HG02763 (cell line): ENCODE measurements around the gene LRRC26.

Experiments
- ATAC-seq: cut with Tn5 transposase; IDR thresholded peaks from one replicate; pipeline ENCODE4 v1.9.1; 2021; ENCODE audit warnings: mild to moderate bottlenecking, moderate library complexity; ENCODE audit not compliant: unreplicated experiment

The LRRC26 gene

DNA sequence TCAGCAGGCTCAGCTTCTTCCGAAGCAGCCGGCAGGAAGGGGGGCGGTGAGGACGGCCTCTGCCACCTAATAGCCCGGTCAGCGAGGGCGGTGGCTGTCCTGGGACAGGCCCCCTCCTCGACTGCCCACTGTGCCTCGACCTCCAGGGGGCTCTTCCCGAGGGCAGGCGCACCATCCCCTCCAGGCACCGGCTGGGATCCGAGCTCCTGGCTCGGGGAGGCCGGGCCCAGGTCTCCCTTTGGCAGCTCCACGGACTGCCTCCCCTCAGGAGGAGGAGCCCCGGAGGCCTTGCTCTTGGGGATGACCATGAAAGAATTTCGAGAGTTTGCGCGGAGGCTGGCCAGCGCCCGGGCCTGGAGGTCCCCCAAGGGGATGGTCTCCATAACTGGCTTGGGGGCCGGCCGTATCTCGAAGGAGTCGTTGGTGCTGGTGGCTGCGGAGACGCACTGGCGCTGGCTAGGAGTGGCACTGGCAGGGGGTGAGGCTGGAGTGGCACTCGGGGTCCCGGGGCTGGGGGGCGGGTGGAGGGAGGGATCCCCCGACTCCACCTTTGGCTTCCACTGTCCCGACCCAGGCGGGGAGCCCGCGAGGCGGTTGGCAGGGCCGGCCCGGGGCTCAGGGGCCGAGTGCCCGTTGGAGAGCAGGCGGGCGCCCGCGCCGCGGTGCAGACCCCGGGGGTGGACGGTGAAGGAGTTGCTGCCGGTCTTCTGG lies 29.7 kb upstream of the LRRC26 start:
- ATAC-seq = no peak

GRCh38 chr9:137198902-137199283 lies 29.0 kb upstream of the LRRC26 start:
- ATAC-seq = no peak

GRCh38 chr9:137198051-137198901 lies 28.4 kb upstream of the LRRC26 start:
- no peak for ATAC-seq

DNA sequence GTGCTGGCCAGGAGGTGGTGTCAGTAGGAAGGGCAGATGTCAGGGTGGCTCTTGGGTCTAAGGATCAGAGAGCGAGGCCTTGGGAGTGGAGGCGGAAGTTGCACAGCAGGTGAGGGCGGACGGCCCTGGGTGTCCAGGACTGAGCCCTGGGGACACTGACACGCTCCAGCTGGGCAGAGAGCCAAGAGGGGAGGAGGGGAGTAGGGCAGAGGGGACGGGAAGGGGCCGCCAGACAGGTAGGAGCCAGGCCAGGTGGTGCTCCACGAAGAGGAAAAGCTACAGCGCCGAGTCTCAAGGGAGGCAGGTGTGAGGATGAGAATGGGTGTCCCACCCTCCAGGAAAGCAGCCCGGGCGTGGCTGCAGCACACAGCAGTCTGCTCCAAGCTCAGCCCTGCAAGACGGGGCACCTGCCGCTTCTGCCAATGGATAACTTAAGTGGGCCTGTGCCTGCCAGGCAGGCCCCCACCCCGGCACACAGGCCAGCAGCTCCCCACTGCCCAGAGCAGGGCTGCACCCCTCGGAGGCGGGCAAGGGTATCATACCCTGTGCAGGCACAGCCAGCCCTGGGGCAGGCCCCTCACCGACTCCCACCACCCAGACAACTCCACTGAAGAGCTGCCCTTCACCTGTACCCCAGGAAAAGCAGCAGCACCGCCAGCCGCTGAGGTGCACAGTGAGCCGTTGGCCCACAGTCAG lies 25.8 kb upstream of the LRRC26 start:
- ATAC-seq = no peak

- ATAC-seq = no peak
Observed at GRCh38 chr9:137194909-137195308, 25.1 kb upstream of the LRRC26 start.

DNA sequence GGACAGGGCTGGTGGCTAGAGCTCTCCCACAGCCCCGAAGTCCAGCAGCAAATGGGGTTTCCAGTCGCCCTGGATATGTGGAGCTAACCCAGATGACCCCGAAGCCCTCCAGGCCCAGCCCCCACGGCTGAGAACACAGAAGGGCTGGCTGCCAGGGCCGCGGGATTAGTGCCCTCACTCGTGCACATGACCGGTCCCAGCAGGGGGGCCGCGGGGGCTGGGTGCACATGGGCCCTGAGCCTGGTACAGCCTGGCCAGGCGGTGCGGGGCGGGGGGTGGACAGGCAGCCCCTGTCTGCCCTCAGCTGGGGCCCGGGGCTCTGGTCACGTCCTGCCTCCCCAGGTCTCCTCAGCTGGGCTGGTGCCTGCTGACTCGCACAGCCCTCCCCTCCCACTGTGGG lies 24.5 kb upstream of the LRRC26 start:
- ATAC-seq = no peak

- no peak for ATAC-seq
Observed at GRCh38 chr9:137193771-137194170, 23.9 kb upstream of the LRRC26 start.

DNA sequence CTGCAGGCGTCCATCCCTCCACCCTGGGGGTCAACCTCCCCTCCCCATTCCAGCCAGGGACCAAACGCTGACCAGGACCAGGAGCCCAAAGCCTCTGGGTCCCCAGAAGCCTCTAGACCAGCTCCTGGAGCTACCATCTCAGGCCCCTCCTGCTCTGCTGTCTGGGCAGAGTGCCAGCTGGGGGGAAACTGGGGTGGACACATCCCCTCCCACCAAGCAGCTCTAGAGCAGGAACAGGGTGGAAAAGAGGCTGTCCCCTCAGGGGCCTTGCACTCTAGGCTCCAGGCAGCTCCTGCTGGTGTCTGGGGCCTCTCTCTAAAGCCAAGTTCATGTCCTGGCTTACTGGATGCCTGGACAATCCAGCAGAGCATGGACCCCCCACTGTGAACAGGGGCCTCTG lies 23.0 kb upstream of the LRRC26 start:
- no peak for ATAC-seq

GRCh38 chr9:137192448-137192780 lies 22.6 kb upstream of the LRRC26 start:
- ATAC-seq = no peak

DNA sequence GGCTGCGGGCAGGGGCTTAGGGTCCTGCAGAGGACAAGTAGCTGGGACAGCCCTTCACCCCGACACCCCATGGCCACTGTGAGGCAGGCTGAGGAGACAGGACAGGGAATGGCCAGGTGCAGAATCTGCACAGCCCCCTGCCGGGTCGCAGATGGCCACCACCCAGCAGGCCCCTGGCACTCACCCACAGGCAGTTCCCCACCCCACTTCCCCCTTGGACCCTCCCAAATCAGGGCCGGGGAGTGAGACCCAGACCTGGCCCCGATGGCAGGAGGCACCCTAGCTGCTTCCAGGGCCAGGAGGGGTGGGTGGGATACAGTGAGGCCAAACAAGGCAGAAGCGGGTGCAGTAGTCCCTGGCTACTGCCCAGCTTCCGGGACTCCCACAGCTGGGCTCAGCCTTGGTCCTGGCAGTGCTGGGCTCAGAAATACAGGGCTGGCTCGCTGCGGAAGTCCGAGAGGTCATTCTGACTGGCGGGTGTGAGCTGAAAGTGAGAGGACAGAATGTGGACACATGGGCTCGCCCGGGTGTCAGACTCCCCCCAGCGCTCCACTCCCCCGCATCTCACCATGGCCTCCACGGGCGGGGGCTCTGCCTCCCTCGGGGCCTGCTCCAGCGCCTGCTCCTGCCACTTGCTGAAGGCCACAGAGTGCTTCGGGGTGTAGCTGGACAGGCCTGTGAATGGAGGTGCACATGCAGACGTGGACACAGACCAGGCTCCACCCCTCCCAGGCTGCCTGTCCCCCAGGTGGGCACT lies 22.0 kb upstream of the LRRC26 start:
- ATAC-seq = no peak

DNA sequence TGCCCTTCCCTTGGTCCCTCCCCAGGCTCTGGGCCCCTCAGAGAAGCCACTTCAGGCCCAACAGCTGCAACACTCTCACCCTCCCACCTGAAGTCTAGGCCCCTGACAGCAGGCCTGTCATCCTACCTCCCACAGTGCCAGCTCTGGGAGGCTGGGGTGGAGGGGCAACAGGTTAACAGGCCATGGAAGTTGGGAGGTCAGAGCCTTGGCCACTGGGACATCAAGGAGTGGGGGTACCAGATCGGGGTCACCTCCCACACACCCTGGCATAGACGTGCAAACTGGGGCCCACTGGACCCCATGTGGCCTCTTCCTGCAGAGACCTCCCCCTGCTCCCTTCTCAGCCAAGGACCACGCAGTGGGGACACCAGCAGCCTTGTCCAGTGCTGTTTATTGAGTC lies 21.4 kb upstream of the LRRC26 start:
- no peak for ATAC-seq

DNA sequence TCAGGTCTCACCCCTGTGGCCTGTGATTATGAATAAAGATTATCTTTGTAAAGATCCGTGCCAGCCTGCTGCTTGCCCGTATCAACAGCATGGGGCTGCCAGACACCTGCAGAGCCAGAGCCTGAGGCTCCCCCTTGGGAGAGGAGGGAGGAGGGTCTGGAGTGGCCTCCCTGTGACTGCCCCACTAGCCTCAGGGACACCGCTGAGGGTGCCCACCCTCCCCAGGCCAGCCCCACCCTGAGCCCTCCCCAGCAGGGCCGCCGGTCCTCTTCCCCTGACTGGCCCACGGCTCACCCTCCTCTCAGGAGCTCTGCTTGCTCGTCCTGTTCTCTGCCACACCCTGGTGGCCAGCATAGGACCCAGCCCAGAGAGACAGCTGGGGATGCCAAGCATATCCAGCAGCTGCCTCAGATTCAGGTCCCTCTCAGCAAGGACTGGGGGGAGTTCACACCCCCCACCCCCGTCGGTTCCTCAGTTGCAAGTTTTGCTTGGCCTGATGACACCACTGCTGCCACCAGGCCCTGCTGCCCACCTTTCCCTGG lies 20.5 kb upstream of the LRRC26 start:
- no peak for ATAC-seq

DNA sequence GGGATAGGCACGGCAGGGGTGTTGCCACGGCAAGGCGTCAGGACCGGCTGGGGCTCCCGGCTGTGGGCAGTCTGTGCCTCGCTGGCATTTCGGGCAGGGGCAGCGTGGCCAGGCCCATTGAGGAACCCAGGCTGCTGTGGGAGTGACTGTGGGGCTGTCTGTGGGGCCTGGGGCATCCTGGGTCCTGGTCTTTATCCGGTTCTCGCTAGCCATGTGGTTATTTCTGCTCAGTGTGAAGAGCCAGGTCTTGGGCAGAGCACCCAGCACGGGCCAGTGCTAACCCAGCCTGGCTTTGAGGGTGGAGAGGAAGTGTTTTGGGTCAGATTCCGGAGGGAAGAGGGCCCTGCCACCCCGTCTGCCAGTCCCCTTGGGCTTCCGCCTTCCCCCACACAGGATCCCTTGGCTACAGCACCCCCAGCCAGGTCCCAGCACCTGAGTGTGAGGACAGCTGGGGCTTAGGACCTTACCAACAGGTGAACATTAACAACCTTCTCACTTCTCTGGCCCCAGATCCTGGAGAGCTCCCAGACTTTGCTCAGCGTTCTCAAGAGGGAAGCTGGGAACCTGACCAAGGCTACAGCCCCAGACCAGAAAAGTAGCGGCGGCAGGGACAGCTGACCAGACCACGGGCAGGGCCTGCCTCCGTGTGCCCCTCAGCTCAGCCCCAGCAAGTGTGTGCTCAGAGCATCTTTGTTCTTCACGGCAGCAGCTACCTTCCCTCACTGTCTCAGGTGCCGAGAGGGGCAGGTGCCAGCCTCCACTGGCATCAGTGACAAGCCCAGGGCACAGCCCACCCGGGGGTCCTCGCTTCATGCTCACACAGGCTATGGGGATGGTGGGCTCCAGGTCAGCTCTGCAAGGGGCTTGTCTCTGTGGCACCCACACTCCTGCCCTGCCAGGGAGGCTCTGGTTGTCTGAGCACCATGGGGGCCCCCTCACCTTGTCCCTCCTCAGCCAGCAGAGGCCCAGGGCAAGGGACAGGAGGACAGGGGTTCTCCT lies 19.7 kb upstream of the LRRC26 start:
- ATAC-seq = no peak

DNA sequence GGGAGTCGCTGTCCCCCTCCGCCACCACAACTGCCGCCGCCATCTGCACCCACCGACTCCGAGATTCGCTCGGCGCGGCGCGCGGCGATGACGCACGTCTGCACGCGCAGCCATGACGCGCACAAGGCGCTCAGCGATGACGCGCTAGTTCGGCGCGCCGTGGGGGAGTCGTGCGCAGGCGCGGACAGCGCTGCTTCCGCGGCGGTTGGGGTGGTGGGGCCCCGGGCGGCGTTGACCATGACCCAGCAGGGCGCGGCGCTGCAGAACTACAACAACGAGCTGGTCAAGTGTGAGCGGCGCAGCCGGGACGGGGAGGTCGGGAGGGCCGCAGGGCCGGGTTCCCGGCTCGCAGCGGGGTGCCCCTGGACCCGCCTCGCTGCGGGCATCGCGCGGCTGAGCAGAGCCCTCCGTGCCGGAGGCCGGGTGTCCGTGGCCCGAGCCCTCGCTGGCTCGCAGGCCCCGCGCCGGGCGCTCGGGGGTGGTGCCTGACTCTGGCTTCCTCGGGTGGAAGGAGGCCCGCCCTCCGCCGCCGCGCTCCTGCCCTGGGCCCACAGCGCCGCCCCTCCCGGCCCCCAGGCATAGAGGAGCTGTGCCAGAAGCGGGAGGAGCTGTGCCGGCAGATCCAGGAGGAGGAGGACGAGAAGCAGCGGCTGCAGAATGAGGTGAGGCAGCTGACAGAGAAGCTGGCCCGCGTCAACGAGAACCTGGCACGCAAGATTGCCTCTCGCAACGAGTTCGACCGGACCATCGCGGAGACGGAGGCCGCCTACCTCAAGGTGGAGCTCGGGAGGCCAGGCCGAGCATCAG lies 18.8 kb upstream of the LRRC26 start, which contains the start of the genes ANAPC2 and SSNA1:
Gene ANAPC2, minus strand, starts transcription at position 71 of the 807 bp plus-strand sequence. Its CDS starts 28 bp downstream, at position 43.
Gene SSNA1, plus strand, starts transcription at position 187 of the 807 bp plus-strand sequence. Its CDS starts 51 bp downstream, at position 238.
- peak; percentile 82 for ATAC-seq

GRCh38 chr9:137188086-137188489 lies 18.2 kb upstream of the LRRC26 start:
- no peak for ATAC-seq

DNA sequence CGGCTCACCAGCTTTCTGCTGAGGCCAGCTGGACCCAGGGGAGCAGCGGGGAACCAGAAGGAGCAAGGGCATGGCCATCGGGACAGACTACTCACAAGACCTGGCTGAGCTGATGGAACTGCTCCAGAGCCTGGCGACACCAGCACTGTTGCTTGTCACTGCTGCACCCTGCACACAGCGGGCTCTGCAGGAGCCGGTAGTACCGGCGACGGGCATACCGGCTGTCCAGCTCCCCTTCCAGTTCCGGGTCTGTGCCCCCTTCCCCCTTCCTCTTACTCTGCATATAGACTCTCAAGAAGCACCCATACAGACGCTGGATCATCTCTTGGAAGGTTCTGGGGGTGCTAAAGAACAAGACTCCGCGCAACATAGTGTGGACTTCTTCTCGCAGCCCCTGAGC lies 17.5 kb upstream of the LRRC26 start:
- ATAC-seq = no peak

- ATAC-seq = no peak
Observed at GRCh38 chr9:137186385-137186784, 16.5 kb upstream of the LRRC26 start.

DNA sequence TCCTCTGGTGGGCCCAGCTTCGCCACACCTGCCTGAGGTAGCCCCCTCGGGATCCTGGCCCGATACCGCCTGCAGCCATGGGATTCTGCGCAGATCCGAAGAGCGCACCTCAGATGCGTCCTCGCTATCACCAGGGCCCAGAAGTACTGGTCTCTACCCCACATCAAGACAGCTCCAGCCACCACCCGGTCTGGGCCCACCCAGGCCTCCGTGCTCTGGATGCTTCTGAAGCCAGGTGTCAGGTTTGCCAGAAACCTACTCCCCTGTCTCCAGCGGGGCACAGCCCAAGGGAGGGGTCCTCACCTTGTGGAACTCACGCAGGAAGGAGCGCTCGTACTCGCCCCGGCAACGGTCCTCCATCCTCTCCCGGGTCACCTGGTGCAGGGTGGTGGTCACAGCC lies 16.1 kb upstream of the LRRC26 start:
- no peak for ATAC-seq
